ENCODE results near the gene GPC5. TPM values are rescaled to one million over a fixed set of nuclear protein-coding genes. Genes with fewer than 3 reads are reported as not detected.

GPC5 gene
- total and polyA plus RNA-seq, 2 of the 13 experiments (the other 11 are each of a cell fraction or from before 2014, with no cell fraction given) = 0.02 to 0.07 TPM

DNA sequence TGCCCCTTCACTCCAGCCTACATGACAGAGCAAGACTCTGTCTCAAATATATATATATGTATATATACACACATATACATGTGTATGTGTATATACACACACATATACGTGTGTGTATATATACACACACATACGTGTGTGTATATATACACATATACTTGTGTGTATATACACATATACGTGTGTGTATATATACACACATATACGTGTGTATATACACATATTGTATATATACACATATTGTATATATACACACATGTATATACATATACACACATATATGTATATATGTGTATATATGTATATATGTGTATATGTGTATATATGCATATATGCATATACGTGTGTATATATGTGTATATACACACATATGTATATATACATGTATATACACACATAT, 173.3 kb downstream of the GPC5 start (continued):
- TF ChIP-seq, protein P1, sequence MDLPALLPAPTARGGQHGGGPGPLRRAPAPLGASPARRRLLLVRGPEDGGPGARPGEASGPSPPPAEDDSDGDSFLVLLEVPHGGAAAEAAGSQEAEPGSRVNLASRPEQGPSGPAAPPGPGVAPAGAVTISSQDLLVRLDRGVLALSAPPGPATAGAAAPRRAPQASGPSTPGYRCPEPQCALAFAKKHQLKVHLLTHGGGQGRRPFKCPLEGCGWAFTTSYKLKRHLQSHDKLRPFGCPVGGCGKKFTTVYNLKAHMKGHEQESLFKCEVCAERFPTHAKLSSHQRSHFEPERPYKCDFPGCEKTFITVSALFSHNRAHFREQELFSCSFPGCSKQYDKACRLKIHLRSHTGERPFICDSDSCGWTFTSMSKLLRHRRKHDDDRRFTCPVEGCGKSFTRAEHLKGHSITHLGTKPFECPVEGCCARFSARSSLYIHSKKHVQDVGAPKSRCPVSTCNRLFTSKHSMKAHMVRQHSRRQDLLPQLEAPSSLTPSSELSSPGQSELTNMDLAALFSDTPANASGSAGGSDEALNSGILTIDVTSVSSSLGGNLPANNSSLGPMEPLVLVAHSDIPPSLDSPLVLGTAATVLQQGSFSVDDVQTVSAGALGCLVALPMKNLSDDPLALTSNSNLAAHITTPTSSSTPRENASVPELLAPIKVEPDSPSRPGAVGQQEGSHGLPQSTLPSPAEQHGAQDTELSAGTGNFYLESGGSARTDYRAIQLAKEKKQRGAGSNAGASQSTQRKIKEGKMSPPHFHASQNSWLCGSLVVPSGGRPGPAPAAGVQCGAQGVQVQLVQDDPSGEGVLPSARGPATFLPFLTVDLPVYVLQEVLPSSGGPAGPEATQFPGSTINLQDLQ (CRISPR knock-in tag; IDR thresholded peaks at IDR 0.05) = no peak
- TF ChIP-seq ETS1 (CRISPR knock-in tag; IDR thresholded peaks at IDR 0.05) (no peak), TARDBP (CRISPR knock-in tag; IDR thresholded peaks at IDR 0.05) (no peak)

DNA sequence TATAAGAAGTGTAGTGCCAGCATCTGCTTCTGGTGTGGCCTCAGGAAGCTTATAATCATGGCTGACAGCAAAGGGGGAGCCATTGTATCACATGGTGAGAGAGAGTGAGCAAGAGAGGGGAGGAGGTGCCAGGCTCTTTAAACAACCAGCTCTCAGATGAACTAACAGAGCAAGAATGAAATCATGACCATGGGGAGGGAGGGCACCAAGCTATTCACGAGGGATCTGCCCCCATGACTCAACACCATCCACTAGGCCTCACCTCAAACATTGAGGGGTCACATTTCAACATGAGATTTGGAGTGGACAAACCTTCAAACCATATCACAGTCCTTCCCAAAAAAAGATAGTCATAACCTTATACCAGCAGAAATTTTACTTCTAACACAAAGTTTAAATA, 174.0 kb downstream of the GPC5 start:
- no peak overlapping the region for H3K4me3 ChIP-seq (replicated peaks in 1 of 3; ENCODE audit: insufficient read depth in 1 of 3, low read depth in 2 of 3, low read length in 3 of 3)
- H3K9me3 ChIP-seq (ENCODE audit: low read length) = no peaks in the 10 kb centered on the region
- no peak for DNase-seq (ENCODE audit: low spot score)
- no peaks in the 10 kb centered on the region for H3K36me3 ChIP-seq (replicated peaks in 1 of 2; ENCODE audit: control insufficient read depth in 1 of 2, insufficient read depth in 2 of 2, low read length in 2 of 2)
- H3K79me2 ChIP-seq (ENCODE audit: insufficient read depth, low read length) = no peaks in the 10 kb centered on the region
- H3K27ac ChIP-seq (ENCODE audit: extremely low read length, insufficient read depth, low read length) = no peak overlapping the region
- FAIRE-seq = no peak
- ChIA-PET POLR2A (no interaction called here), CTCF (ENCODE audit: low intra/inter-chr PET ratio, low total read pairs) (no interaction called here)
- 0% methylated on average over 1 of the region's 1 CpG for WGBS (ENCODE audit: low lambda C conversion rate)
- BruUV-seq (replicated peaks) = no TSS peak
- no peaks in the 10 kb centered on the region for H3K27me3 ChIP-seq (ENCODE audit: control insufficient read depth in 1 of 2, insufficient read depth in 2 of 2, low read length in 2 of 2)
- ATAC-seq = no peak
- H3K9ac ChIP-seq (ENCODE audit: insufficient read depth, low read depth, low read length) = no peak overlapping the region
- intact Hi-C loops (cut with micrococcal nuclease; ENCODE audit: unreplicated experiment) = no loop called here
- H4K20me1 ChIP-seq (ENCODE audit: insufficient read depth, low read length) = no peaks in the 10 kb centered on the region
- H3K4me1 ChIP-seq (ENCODE audit: insufficient read depth, low read length) = no peaks in the 10 kb centered on the region
- no peak overlapping the region for H2AFZ ChIP-seq (ENCODE audit: low read length)
- H3K4me2 ChIP-seq (ENCODE audit: low read depth, low read length) = no peak overlapping the region
- in situ Hi-C loops (cut with HindIII; ENCODE audit: extremely low pct_ligation_motif_present, low pct_unique_long_range_greater_than_20kb) = no loop called here
- TF ChIP-seq, protein P1 (CRISPR knock-in tag; IDR thresholded peaks at IDR 0.05) = no peak
- TF ChIP-seq, protein P2, sequence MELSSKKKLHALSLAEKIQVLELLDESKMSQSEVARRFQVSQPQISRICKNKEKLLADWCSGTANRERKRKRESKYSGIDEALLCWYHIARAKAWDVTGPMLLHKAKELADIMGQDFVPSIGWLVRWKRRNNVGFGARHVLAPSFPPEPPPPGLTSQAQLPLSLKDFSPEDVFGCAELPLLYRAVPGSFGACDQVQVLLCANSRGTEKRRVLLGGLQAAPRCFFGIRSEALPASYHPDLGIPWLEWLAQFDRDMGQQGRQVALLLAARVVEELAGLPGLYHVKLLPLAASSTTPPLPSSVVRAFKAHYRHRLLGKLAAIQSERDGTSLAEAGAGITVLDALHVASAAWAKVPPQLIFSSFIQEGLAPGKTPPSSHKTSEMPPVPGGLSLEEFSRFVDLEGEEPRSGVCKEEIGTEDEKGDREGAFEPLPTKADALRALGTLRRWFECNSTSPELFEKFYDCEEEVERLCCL (CRISPR knock-in tag; IDR thresholded peaks at IDR 0.05; ENCODE audit: borderline replicate concordance) = no peak
- TF ChIP-seq, protein P3, sequence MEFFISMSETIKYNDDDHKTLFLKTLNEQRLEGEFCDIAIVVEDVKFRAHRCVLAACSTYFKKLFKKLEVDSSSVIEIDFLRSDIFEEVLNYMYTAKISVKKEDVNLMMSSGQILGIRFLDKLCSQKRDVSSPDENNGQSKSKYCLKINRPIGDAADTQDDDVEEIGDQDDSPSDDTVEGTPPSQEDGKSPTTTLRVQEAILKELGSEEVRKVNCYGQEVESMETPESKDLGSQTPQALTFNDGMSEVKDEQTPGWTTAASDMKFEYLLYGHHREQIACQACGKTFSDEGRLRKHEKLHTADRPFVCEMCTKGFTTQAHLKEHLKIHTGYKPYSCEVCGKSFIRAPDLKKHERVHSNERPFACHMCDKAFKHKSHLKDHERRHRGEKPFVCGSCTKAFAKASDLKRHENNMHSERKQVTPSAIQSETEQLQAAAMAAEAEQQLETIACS (CRISPR knock-in tag; IDR thresholded peaks at IDR 0.05) = no peak
- TF ChIP-seq SNRNP70 (IDR thresholded peaks at IDR 0.05; ENCODE audit: low read depth, low read length) (no peak), ZNF326 (CRISPR knock-in tag; IDR thresholded peaks at IDR 0.05; ENCODE audit: borderline replicate concordance) (no peak), ZBTB20 (CRISPR knock-in tag; IDR thresholded peaks at IDR 0.05; ENCODE audit: borderline replicate concordance, low read depth) (no peak), PCBP2 (optimal IDR thresholded peaks at IDR 0.05; ENCODE audit: low read depth, low read length, poor library complexity, severe bottlenecking) (no peak), ZNF12 (CRISPR knock-in tag; IDR thresholded peaks at IDR 0.05) (no peak), POLR2A (IDR thresholded peaks at IDR 0.05; ENCODE audit: insufficient read depth in 1 of 2, low read depth in 2 of 2, low read length in 2 of 2) (no peak)
- TF ChIP-seq, protein P4, sequence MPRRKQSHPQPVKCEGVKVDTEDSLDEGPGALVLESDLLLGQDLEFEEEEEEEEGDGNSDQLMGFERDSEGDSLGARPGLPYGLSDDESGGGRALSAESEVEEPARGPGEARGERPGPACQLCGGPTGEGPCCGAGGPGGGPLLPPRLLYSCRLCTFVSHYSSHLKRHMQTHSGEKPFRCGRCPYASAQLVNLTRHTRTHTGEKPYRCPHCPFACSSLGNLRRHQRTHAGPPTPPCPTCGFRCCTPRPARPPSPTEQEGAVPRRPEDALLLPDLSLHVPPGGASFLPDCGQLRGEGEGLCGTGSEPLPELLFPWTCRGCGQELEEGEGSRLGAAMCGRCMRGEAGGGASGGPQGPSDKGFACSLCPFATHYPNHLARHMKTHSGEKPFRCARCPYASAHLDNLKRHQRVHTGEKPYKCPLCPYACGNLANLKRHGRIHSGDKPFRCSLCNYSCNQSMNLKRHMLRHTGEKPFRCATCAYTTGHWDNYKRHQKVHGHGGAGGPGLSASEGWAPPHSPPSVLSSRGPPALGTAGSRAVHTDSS (CRISPR knock-in tag; conservative IDR thresholded peaks at IDR 0.05) = no peak

Measured in HepG2 (cell line).